22Rv1 (cell line): ENCODE data around the gene OLFM2.

ENCODE experiments used
- H3K27ac ChIP-seq: fragments of 450-650 bp; 2 replicates; pipeline ENCODE4 v1.5.1; 2017
- ZFX ChIP-seq: fragments of 450-650 bp; IDR thresholded peaks from 2 replicates; pipeline ENCODE4 v1.6.1; 2017; ENCODE audit warnings: antibody characterized with exemption, borderline replicate concordance
- TF ChIP-seq, protein P1 (sequence below): fragments of 450-650 bp; IDR thresholded peaks from 2 replicates; pipeline ENCODE4 v1.5.1; 2017; ENCODE audit warnings: mild to moderate bottlenecking

Gene OLFM2

DNA sequence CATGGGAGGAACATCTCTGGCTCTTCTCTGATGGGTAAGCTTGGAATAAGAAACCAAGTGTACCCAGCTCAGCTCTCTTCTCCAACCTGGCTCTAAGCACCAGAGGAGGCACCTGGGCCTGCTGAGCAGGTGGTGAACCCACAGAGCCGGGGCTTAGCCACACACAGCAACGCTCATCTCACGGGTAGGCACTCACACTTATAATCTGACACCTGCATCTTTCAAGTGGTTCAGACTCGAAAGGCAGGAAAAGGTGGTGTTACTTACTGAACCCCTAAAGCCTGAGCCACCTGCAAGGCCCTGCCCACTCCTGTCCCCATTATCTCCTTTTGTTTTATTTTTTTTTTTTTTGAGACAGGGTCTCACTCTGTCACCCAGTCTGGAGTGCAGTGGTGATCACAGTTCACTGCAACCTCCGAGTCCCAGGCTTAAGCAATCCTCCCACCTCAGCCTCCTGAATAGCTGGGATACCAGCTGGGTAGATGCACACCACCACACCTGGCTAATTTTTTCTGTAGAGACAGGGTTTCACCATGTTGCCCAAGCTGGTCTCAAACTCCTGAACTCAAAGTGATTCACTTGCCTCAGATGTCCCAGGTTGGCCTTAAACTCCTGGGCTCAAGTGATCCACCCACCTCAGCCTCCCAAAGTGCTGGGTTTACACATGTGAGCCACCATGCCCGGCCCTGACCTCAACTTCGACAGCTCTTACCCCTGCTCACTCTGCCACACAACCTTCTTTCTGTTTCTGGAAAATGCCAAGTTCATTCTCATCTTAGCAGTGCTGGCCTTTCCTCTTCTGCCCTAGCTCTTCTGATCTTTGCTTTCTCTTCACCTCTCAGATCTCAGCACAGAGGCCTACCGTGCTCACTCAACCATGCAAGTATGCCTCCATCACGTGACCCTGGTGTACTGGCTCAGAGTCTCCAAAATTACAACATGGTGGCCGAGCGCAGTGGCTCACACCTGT is 127.2 kb downstream of the OLFM2 start:
- TF ChIP-seq, protein P1, sequence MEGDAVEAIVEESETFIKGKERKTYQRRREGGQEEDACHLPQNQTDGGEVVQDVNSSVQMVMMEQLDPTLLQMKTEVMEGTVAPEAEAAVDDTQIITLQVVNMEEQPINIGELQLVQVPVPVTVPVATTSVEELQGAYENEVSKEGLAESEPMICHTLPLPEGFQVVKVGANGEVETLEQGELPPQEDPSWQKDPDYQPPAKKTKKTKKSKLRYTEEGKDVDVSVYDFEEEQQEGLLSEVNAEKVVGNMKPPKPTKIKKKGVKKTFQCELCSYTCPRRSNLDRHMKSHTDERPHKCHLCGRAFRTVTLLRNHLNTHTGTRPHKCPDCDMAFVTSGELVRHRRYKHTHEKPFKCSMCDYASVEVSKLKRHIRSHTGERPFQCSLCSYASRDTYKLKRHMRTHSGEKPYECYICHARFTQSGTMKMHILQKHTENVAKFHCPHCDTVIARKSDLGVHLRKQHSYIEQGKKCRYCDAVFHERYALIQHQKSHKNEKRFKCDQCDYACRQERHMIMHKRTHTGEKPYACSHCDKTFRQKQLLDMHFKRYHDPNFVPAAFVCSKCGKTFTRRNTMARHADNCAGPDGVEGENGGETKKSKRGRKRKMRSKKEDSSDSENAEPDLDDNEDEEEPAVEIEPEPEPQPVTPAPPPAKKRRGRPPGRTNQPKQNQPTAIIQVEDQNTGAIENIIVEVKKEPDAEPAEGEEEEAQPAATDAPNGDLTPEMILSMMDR = no peak
- TF ChIP-seq ZFX = no peak
- no peak overlapping the region for H3K27ac ChIP-seq

DNA sequence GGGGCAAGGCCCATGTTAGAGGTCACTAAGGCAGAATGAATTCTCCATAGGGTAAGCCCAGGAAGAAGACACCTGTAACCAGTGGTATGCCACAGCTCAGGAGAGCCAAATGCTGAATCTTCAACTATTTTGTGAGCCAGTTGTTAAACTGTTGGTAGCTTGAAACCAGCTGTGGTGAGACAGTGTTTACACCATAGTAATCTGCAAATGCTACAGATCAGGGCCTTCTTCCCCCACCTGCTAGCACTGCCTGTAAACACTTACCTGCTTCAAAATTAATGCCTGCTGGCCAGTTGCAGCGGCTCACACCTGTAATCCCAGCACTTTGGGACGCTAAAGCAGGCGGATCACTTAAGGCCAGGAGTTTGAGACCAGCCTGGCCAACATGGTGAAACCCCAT is 129.5 kb downstream of the OLFM2 start:
- H3K27ac ChIP-seq = no peak overlapping the region
- TF ChIP-seq ZFX = no peak
- TF ChIP-seq, protein P1 = no peak
